ENCODE data around the gene QKI.
"Not testable (repeated sequence)": the region's sequence is repeated elsewhere in the genome, so short reads cannot be mapped to it uniquely, and the experiment has no call there.

The QKI gene

DNA sequence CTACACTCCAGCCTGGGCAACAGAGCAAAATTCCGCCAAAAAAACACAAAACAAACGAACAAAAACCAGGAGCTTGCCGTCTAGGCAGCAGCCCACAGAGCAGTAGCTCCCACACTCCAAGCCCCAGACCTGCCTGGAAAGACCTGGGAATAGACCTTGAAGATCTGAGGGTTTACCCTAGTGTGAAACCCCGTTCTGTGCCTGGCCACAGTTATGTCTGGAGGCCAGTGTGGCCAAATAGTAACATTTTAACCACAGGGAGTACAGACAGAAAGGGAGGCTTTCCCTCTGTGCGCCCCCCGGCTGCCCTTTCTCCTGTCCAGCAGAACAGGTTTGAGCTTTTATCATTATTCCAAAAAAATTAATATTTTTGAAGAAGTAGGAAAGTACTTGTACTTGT is 172.4 kb downstream of the QKI start:
- H3K4me3 ChIP-seq (ENCODE audit: low read length): no peak overlapping the region
- no peak overlapping the region for H3K9ac ChIP-seq (ENCODE audit: low read length)
- H3K36me3 ChIP-seq (ENCODE audit: control insufficient read depth, insufficient read depth, low read length): no peaks in the 10 kb centered on the region
- no peaks in the 10 kb centered on the region for H3K27me3 ChIP-seq (ENCODE audit: control insufficient read depth, insufficient read depth, low read length)
- no peak overlapping the region for H3K27ac ChIP-seq (ENCODE audit: low read depth, low read length)
- H3K4me1 ChIP-seq (ENCODE audit: control insufficient read depth, insufficient read depth, low read length): no peaks in the 10 kb centered on the region

DNA sequence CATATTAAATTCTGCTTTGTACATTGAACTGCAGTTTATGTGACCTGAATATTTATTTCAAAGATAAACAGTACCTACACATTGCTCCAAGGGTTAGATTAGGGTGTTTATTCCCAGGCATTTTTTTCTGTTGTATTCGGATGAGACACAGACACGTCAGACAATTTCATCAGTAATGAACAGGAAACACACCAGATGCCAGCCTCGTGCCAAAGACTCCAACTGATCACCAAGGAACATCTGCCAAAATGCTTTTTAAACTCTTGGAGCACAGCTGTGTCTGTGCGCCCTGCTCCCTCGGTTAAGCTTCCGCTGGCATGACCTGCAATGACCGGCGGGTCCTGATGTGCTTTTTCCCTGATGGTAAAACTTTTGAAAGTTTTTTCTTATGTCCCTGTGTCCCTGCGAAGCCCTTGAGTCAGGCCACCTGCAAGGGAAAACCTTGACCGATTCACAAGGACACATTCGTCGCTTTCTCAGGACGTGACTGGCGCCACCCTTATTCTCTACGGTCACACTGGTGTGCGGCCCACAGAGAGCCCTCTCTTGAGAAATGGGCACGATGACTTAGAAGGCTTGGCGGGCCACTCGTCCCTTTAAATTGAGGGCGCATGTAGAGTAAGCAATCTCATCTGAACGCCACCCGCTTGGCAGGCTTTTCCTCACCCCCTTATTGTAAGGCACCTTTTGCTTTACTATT is 173.9 kb downstream of the QKI start:
- no peaks in the 10 kb centered on the region for H3K4me1 ChIP-seq (ENCODE audit: control insufficient read depth, insufficient read depth, low read length)

DNA sequence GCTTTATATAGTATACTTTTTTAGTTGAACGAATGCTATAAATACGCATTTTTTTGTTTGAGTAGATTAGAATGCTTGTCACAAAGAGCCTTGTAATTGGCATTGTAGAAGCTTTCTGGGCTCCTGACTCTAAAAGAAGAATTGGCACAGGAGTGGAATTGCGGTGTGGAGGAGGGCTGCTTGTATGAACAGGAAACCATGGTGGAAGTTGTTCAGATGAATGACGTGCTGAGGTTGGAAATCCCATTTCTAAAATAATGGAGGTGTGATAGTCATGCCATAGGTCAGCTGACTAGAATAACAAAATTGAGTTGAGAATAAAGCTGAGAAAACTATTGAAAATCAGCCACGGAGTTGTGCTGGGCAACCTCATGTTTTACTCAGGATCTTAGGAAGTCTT is 174.9 kb downstream of the QKI start:
- Histone ChIP-seq H3K27ac (ENCODE audit: low read depth, low read length) (no peak overlapping the region), H3K4me1 (ENCODE audit: control insufficient read depth, insufficient read depth, low read length) (no peaks in the 10 kb centered on the region), H3K9ac (ENCODE audit: low read length) (no peak overlapping the region)

More for the DNA sequence above, 173.9 kb downstream of the QKI start:
- Histone ChIP-seq H3K36me3 (ENCODE audit: control insufficient read depth, insufficient read depth, low read length) (no peaks in the 10 kb centered on the region), H3K27ac (ENCODE audit: low read depth, low read length) (no peak overlapping the region), H3K27me3 (ENCODE audit: control insufficient read depth, insufficient read depth, low read length) (no peaks in the 10 kb centered on the region), H3K4me3 (ENCODE audit: low read length) (no peak overlapping the region), H3K9ac (ENCODE audit: low read length) (no peak overlapping the region)

DNA sequence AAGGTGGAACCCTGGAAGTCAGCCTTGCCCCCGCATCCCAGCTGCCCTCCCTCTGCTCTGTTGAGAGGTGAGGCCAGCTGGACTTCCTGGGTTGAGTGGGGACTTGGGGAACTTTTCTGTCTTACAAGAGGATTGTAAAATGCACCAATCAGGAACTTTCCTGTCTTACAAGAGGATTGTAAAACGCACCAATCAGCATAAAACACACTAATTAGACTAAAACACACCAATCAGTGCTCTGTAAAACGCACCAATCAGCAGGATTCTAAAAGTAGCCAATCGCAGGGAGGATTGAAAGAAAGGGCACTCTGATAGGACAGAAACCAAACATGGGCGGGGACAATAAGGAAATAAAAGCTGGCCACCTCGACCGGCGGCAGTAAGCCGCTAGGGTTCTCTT is 175.6 kb downstream of the QKI start:
- H3K4me3 ChIP-seq (ENCODE audit: low read length); H3K4me1 ChIP-seq (ENCODE audit: control insufficient read depth, insufficient read depth, low read length); H3K9ac ChIP-seq (ENCODE audit: low read length); H3K36me3 ChIP-seq (ENCODE audit: control insufficient read depth, insufficient read depth, low read length); H3K27ac ChIP-seq (ENCODE audit: low read depth, low read length); H3K27me3 ChIP-seq (ENCODE audit: control insufficient read depth, insufficient read depth, low read length): not testable (repeated sequence)

More for the DNA sequence above, 174.9 kb downstream of the QKI start:
- Histone ChIP-seq H3K27me3 (ENCODE audit: control insufficient read depth, insufficient read depth, low read length) (no peaks in the 10 kb centered on the region), H3K36me3 (ENCODE audit: control insufficient read depth, insufficient read depth, low read length) (no peaks in the 10 kb centered on the region), H3K4me3 (ENCODE audit: low read length) (no peak overlapping the region)

DNA sequence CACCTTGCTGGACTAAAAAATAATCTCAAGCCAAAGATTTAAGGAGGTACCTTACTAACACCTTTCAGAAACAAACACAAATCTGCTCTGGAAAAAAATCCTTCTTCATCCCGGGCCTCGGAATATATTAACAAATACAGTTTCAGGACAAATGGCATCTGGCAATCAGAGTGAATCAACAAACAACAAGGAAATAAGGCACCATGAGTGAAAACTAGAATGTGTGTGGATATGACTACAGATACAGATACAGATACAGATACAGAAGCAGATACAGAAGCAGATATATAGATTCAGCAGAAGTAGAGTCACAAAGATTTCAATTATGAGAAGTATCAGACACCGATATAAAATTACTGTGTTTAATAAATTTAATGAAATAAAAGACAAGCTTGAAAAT is 178.4 kb downstream of the QKI start:
- no peaks in the 10 kb centered on the region for H3K4me1 ChIP-seq (ENCODE audit: control insufficient read depth, insufficient read depth, low read length)
- H3K36me3 ChIP-seq (ENCODE audit: control insufficient read depth, insufficient read depth, low read length): no peaks in the 10 kb centered on the region
- no peak overlapping the region for H3K4me3 ChIP-seq (ENCODE audit: low read length)
- H3K9ac ChIP-seq (ENCODE audit: low read length): no peak overlapping the region
- no peaks in the 10 kb centered on the region for H3K27me3 ChIP-seq (ENCODE audit: control insufficient read depth, insufficient read depth, low read length)
- no peak overlapping the region for H3K27ac ChIP-seq (ENCODE audit: low read depth, low read length)

DNA sequence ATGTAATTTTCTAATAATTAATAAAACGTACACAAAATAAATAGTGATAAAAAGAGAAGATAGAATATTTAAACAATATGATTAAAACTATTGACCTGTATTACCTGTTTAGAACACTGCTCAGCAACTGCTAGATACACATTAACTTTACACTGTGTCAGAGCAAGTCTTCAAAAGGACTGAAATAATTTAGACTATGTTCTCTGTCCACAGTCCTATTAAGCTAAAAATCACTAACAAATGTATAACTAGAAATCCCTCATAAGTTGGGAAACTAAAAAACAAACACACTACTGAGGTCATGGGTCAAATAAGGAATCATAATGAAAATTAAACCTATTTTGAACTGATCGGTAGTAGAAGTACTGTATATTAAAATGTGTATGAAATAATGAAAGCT is 181.7 kb downstream of the QKI start:
- no peak overlapping the region for H3K4me3 ChIP-seq (ENCODE audit: low read length)
- no peaks in the 10 kb centered on the region for H3K4me1 ChIP-seq (ENCODE audit: control insufficient read depth, insufficient read depth, low read length)
- no peak overlapping the region for H3K9ac ChIP-seq (ENCODE audit: low read length)
- no peaks in the 10 kb centered on the region for H3K36me3 ChIP-seq (ENCODE audit: control insufficient read depth, insufficient read depth, low read length)
- H3K27me3 ChIP-seq (ENCODE audit: control insufficient read depth, insufficient read depth, low read length): no peaks in the 10 kb centered on the region
- H3K27ac ChIP-seq (ENCODE audit: low read depth, low read length): no peak overlapping the region

DNA sequence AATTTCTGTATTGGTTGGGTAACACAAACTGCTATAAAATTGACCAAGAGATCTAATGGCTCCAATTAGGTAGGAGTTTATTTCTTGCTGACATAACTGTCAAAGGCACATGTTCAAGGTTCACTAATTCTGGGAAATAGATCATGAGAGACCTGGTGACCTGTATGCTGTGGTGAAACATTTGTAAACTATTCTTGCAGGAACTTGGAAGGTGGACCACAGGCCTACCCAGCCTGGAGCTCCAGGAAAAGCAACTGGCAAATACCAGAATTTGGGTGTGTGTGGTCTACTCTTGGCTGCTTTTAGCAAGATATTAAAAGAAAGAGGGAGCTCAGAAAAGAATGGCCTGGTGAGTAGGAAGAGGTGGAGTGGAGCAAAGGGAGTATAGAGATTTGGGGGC is 184.6 kb downstream of the QKI start:
- no peaks in the 10 kb centered on the region for H3K27me3 ChIP-seq (ENCODE audit: control insufficient read depth, insufficient read depth, low read length)
- no peaks in the 10 kb centered on the region for H3K4me1 ChIP-seq (ENCODE audit: control insufficient read depth, insufficient read depth, low read length)
- no peak overlapping the region for H3K9ac ChIP-seq (ENCODE audit: low read length)
- no peak overlapping the region for H3K27ac ChIP-seq (ENCODE audit: low read depth, low read length)
- H3K36me3 ChIP-seq (ENCODE audit: control insufficient read depth, insufficient read depth, low read length): no peaks in the 10 kb centered on the region
- no peak overlapping the region for H3K4me3 ChIP-seq (ENCODE audit: low read length)

DNA sequence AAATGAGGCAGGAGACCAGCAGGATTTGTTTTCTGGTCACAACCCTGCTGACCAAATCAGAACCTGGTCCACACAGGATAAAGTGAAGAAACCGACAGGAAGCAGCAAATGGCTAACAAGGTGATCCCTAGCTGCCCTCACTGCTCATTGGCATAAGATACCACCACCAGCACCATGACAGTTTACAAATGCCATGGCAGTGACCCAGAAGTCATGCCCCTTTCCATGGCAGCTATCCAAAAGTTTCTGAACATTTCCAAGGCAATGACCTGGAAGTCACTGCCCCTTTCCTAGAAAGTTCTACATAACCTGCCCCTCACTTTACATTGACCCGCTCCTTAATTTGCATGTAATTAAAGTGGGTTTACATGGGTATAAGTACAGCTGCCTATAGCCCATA is 185.2 kb downstream of the QKI start:
- Histone ChIP-seq H3K4me1 (ENCODE audit: control insufficient read depth, insufficient read depth, low read length) (no peaks in the 10 kb centered on the region), H3K27ac (ENCODE audit: low read depth, low read length) (no peak overlapping the region), H3K9ac (ENCODE audit: low read length) (no peak overlapping the region), H3K4me3 (ENCODE audit: low read length) (no peak overlapping the region), H3K36me3 (ENCODE audit: control insufficient read depth, insufficient read depth, low read length) (no peaks in the 10 kb centered on the region), H3K27me3 (ENCODE audit: control insufficient read depth, insufficient read depth, low read length) (no peaks in the 10 kb centered on the region)

DNA sequence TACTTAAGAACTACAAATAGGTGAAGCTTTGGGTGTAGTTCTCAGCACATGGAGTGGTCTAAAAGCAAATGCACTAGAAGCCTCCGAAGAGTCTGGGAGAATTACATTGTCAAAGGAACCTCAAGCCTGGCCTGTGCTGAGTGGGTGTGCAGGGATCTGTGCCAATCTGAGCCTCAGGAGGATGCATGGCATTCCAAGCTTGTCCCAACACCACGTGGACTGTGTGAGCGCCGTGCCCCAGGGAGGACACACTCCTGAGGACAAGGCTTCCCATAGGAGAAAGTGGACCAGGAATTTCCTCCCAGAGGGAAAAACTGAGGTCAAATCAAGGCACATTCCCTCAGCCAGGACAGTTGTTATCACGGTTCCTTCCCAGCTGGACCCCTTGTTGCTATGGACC is 185.8 kb downstream of the QKI start:
- Histone ChIP-seq H3K27me3 (ENCODE audit: control insufficient read depth, insufficient read depth, low read length) (no peaks in the 10 kb centered on the region), H3K36me3 (ENCODE audit: control insufficient read depth, insufficient read depth, low read length) (no peaks in the 10 kb centered on the region), H3K4me3 (ENCODE audit: low read length) (no peak overlapping the region), H3K27ac (ENCODE audit: low read depth, low read length) (no peak overlapping the region), H3K9ac (ENCODE audit: low read length) (no peak overlapping the region), H3K4me1 (ENCODE audit: control insufficient read depth, insufficient read depth, low read length) (no peaks in the 10 kb centered on the region)

DNA sequence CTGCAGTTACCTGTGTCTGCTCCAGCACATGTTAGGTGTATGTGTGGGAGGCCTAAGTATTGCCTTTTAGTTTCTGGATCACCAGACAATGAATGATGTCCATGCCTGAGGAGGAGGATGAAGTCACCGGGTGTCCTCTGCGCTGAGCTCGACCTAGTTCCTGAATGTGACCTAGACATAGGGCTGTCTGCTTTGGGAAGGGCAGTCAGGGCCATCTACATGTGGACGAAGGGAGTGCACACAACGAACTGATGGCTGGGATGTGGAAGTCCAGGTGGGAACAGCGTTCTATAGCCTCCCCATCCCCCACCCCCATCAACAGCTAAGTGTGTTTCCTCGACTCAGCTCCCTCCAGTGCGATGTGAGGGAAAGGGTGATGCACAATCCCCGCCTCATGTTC is 186.3 kb downstream of the QKI start:
- no peaks in the 10 kb centered on the region for H3K27me3 ChIP-seq (ENCODE audit: control insufficient read depth, insufficient read depth, low read length)
- no peak overlapping the region for H3K9ac ChIP-seq (ENCODE audit: low read length)
- no peaks in the 10 kb centered on the region for H3K36me3 ChIP-seq (ENCODE audit: control insufficient read depth, insufficient read depth, low read length)
- H3K27ac ChIP-seq (ENCODE audit: low read depth, low read length): no peak overlapping the region
- H3K4me1 ChIP-seq (ENCODE audit: control insufficient read depth, insufficient read depth, low read length): no peaks in the 10 kb centered on the region
- no peak overlapping the region for H3K4me3 ChIP-seq (ENCODE audit: low read length)

DNA sequence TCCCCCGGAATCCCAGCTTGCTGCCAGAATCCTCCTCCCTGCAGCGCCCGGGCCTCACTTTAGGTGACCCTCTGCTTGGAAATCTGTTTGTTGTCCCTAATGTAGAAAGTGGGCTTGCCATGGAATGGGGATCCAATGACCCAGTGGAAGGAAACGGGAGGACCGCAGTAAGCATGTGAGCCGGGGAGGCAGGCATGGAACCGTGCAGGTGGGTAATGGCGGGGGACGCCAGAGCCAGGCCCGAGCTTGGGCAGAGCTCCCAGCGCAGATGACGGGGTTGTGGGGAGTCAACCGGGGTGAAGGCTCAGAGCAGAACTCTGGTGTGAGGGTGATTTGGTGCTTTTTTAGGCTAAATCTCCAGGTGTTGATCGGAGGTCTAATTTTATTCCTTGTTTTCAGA is 188.3 kb downstream of the QKI start:
- Histone ChIP-seq H3K36me3 (ENCODE audit: control insufficient read depth, insufficient read depth, low read length) (no peaks in the 10 kb centered on the region), H3K4me1 (ENCODE audit: control insufficient read depth, insufficient read depth, low read length) (no peaks in the 10 kb centered on the region), H3K27me3 (ENCODE audit: control insufficient read depth, insufficient read depth, low read length) (no peaks in the 10 kb centered on the region), H3K9ac (ENCODE audit: low read length) (no peak overlapping the region), H3K27ac (ENCODE audit: low read depth, low read length) (no peak overlapping the region), H3K4me3 (ENCODE audit: low read length) (no peak overlapping the region)

DNA sequence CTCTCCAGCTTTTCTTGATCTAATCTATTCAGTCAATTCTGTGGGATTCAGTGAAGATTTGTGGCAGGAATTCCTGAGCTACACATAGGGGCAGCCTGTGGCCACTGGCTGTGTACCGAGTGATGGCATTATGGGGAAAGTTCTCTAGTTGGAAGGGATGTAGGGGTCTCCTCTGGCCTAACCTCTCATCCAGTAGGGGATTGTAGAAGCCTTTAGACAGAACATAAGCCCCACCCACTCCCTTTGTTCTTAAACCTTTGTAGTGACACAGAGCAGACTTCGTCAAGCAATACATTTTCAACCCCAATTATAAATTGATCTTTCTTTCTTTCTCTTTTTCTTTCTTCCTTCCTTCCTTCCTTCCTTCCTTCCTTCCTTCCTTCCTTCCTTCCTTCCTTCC is 188.9 kb downstream of the QKI start:
- H3K4me1 ChIP-seq (ENCODE audit: control insufficient read depth, insufficient read depth, low read length): no peaks in the 10 kb centered on the region
- H3K27me3 ChIP-seq (ENCODE audit: control insufficient read depth, insufficient read depth, low read length): no peaks in the 10 kb centered on the region
- H3K27ac ChIP-seq (ENCODE audit: low read depth, low read length): no peak overlapping the region
- no peaks in the 10 kb centered on the region for H3K36me3 ChIP-seq (ENCODE audit: control insufficient read depth, insufficient read depth, low read length)
- H3K9ac ChIP-seq (ENCODE audit: low read length): no peak overlapping the region
- H3K4me3 ChIP-seq (ENCODE audit: low read length): no peak overlapping the region

DNA sequence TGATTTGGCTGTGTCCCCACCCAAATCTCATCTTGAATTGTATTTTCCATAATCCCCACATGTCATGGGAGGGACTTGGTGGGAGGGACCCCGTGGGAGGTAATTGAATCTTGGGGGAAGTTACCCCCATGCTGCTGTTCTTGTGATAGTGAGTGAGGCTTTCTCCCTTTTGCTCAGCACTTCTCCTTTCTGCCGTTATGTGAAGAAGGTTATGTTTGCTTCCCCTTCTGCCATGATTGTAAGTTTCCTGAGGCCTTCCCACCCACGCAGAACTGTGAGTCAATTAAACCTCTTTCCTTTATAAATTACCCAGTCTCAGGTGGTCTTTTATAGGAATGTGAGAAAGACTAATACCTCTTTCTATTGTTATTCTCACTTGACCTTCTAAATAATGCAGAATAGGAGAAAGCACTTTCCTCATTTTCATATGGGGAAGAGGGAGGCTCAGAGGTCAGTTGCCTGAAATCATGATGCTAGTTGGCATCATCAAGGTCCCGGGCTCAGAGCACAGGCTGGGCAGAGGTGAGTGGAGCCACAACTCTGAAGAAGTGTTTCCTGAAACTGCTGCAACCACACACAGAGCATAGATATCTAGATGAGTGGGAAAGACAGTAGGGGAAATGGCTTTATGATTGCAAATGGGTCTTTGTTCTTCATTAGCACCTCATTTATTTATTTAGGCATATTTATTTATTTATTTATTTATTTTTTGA is 191.0 kb downstream of the QKI start:
- Histone ChIP-seq H3K9ac (ENCODE audit: low read length) (no peak overlapping the region), H3K4me3 (ENCODE audit: low read length) (no peak overlapping the region), H3K27me3 (ENCODE audit: control insufficient read depth, insufficient read depth, low read length) (no peaks in the 10 kb centered on the region), H3K36me3 (ENCODE audit: control insufficient read depth, insufficient read depth, low read length) (no peaks in the 10 kb centered on the region), H3K4me1 (ENCODE audit: control insufficient read depth, insufficient read depth, low read length) (no peaks in the 10 kb centered on the region), H3K27ac (ENCODE audit: low read depth, low read length) (no peak overlapping the region)

All from rectal smooth muscle tissue (tissue), 1 donor.